HG03103 (cell line): ENCODE measurements around the gene WNT8A.

Source experiments
- ATAC-seq: cut with Tn5 transposase; IDR thresholded peaks from one replicate; pipeline ENCODE4 v1.9.1; 2021; ENCODE audit warnings: low read depth; ENCODE audit not compliant: unreplicated experiment

WNT8A gene

GRCh38 chr5:138082033-138082432, 1.8 kb upstream of the WNT8A start:
- ATAC-seq: no peak

GRCh38 chr5:138091685-138092084, 7.9 kb downstream of the WNT8A start:
- ATAC-seq: no peak

GRCh38 chr5:138092301-138092700, 8.5 kb downstream of the WNT8A start:
- ATAC-seq: no peak

GRCh38 chr5:138093036-138093435, 9.2 kb downstream of the WNT8A start:
- no peak for ATAC-seq

- no peak for ATAC-seq
These were observed 11.5 kb downstream of the WNT8A start for GRCh38 chr5:138095100-138095907.

- no peak for ATAC-seq
These were observed 12.5 kb downstream of the WNT8A start for GRCh38 chr5:138096363-138096762.

GRCh38 chr5:138096997-138097828, 13.4 kb downstream of the WNT8A start:
- ATAC-seq: no peak

- ATAC-seq: no peak
These were observed 18.9 kb downstream of the WNT8A start for GRCh38 chr5:138102454-138103318.

GRCh38 chr5:138103319-138103637, 19.4 kb downstream of the WNT8A start:
- ATAC-seq: no peak

GRCh38 chr5:138105709-138106108, 21.9 kb downstream of the WNT8A start:
- no peak for ATAC-seq

GRCh38 chr5:138107213-138107612, 23.4 kb downstream of the WNT8A start:
- ATAC-seq: no peak

- ATAC-seq: no peak
These were observed 25.8 kb downstream of the WNT8A start for GRCh38 chr5:138109463-138110265.

- no peak for ATAC-seq
These were observed 26.6 kb downstream of the WNT8A start for GRCh38 chr5:138110266-138110963.

- ATAC-seq: no peak
These were observed 27.3 kb downstream of the WNT8A start for GRCh38 chr5:138111181-138111580.

GRCh38 chr5:138111937-138112336, 28.1 kb downstream of the WNT8A start:
- ATAC-seq: no peak

- ATAC-seq: no peak
These were observed 31.4 kb downstream of the WNT8A start for GRCh38 chr5:138115254-138115653.

GRCh38 chr5:138128334-138128733, 44.5 kb downstream of the WNT8A start:
- no peak for ATAC-seq

GRCh38 chr5:138129347-138129746, 45.5 kb downstream of the WNT8A start:
- ATAC-seq: no peak

GRCh38 chr5:138132543-138132942, 48.7 kb downstream of the WNT8A start:
- no peak for ATAC-seq
